Esophagus squamous epithelium (tissue), 5 donors: ENCODE results near the gene RASGEF1C. TPM values are rescaled to one million over a fixed set of nuclear protein-coding genes. Genes with fewer than 3 reads are reported as not detected.

Experiments used
- DNase-seq: peaks from one replicate; lab custom pipeline; 2025; lab: John Stamatoyannopoulos, UW
- H3K27ac ChIP-seq, 4 donors: fragments of 200-600 bp; sonication (generic); one replicate each; pipeline ENCODE4 v1.5.1; 2016 to 2019; ENCODE audit warnings: mild to moderate bottlenecking in 1 of 4
- H3K27me3 ChIP-seq, 4 donors: fragments of 200-600 bp; sonication (generic); 1 replicate in 3 of 4; 2 replicates in 1 of 4; pipeline versions ENCODE4 v1.5.1 to v1.6.0; 2017 to 2021; ENCODE audit warnings: antibody characterized with exemption in 1 of 4
- H3K36me3 ChIP-seq, 3 donors: fragments of 200-600 bp; sonication (generic); one replicate each; pipeline ENCODE4 v1.5.1; 2016 to 2019
- H3K4me1 ChIP-seq, 3 donors: fragments of 200-600 bp; sonication (generic); one replicate each; pipeline ENCODE4 v1.5.1; 2017 to 2019
- H3K4me3 ChIP-seq, 4 donors: fragments of 200-600 bp; sonication (generic); 1 replicate in 3 of 4; 2 replicates in 1 of 4; pipeline ENCODE4 v1.5.1; 2016 to 2019; ENCODE audit warnings: mild to moderate bottlenecking in 2 of 4, moderate library complexity in 1 of 4
- H3K9me3 ChIP-seq, 3 donors: fragments of 200-600 bp; sonication (generic); one replicate each; pipeline ENCODE4 v1.5.1; 2016 to 2019
- CTCF ChIP-seq, 6 experiments: fragments of 450-650 bp in 4 of 6; fragments of 200-600 bp in 2 of 6; sonication (generic) in 2 of 6; IDR thresholded peaks; one replicate each; pipeline ENCODE4 v1.5.1; 2016 to 2019; ENCODE audit warnings: antibody characterized with exemption in 6 of 6, mild to moderate bottlenecking in 4 of 6, moderate library complexity in 4 of 6
- POLR2A ChIP-seq, 4 donors: fragments of 450-650 bp; IDR thresholded peaks; one replicate each; pipeline ENCODE4 v1.6.1; 2017; ENCODE audit warnings: antibody characterized with exemption in 4 of 4, mild to moderate bottlenecking in 4 of 4, moderate library complexity in 3 of 4
- WGBS, 2 donors: methylation state at CpG; one replicate each; pipeline ENCODE4 v1.1.5; 2018; 5-methylcytosine and 5-hydroxymethylcytosine counted together
- intact Hi-C: fragments of 100-400 bp; cut with DNase I; formaldehyde crosslinking; loops from one replicate; pipeline ENCODE4 v1.15.0; 2022
- total RNA-seq, 4 donors: library from RNA; depleted of rRNA; stranded (reverse); fragments of >200 nt; gene quantifications; one replicate each; pipeline ENCODE4 v1.1.0, GENCODE V29; 2016
- donor health status: DM: yes; HTN: yes; CAD: no.

Gene RASGEF1C
- total RNA-seq, 4 donors from 2014 or later = 0.19 to 0.26 TPM; not detected in 2

GRCh38 chr5:180133971-180134508, 75.0 kb downstream of the RASGEF1C start:
- H3K36me3 ChIP-seq = no peaks in the 10 kb centered on the region
- no peak overlapping the region for H3K27ac ChIP-seq
- peaks cover 0 to 22% (median 3%) of the 10 kb centered on the region in 3 donors for H3K4me1 ChIP-seq
- intact Hi-C loops = no loop called here
- WGBS, 2 donors = 100% methylated on average over 1 of the region's 9 CpGs
- peaks cover 0 to 18% (median 0%) of the 10 kb centered on the region in 4 donors for H3K27me3 ChIP-seq
- no peak for TF ChIP-seq POLR2A (IDR thresholded peaks at IDR 0.05)
- no peaks in the 10 kb centered on the region for H3K9me3 ChIP-seq
- H3K4me3 ChIP-seq = no peak overlapping the region
- DNase-seq = no peak

GRCh38 chr5:180133551-180133950, 75.5 kb downstream of the RASGEF1C start:
- TF ChIP-seq CTCF (IDR thresholded peaks at IDR 0.05) = no peak
- TF ChIP-seq POLR2A (IDR thresholded peaks at IDR 0.05) = no peak
- Histone ChIP-seq H3K27me3 (peaks cover 0 to 13% (median 0%) of the 10 kb centered on the region in 4 donors), H3K27ac (no peak overlapping the region), H3K4me1 (peaks cover 0 to 22% (median 3%) of the 10 kb centered on the region in 3 donors), H3K4me3 (no peak overlapping the region), H3K36me3 (no peaks in the 10 kb centered on the region), H3K9me3 (no peaks in the 10 kb centered on the region)
- 54 to 64% methylated on average over 3 to 4 of the region's 4 CpGs for WGBS, 2 donors
- intact Hi-C loops = no loop called here
- DNase-seq = no peak

GRCh38 chr5:180133060-180133459, 76.0 kb downstream of the RASGEF1C start:
- TF ChIP-seq CTCF (IDR thresholded peaks at IDR 0.05) = no peak
- no peak for TF ChIP-seq POLR2A (IDR thresholded peaks at IDR 0.05)
- intact Hi-C loops = no loop called here
- Histone ChIP-seq H3K36me3 (no peaks in the 10 kb centered on the region), H3K27me3 (peaks cover 0 to 9% (median 0%) of the 10 kb centered on the region in 4 donors), H3K4me3 (no peak overlapping the region), H3K27ac (no peak overlapping the region), H3K4me1 (peaks cover 0 to 22% (median 3%) of the 10 kb centered on the region in 3 donors), H3K9me3 (no peaks in the 10 kb centered on the region)
- no peak for DNase-seq
- WGBS, 2 donors = 83% methylated on average over 2 of the region's 9 CpGs; no CpG with 5 or more reads in 1 of the 2 donors

- Histone ChIP-seq H3K4me3 (no peak overlapping the region), H3K9me3 (no peaks in the 10 kb centered on the region), H3K36me3 (no peaks in the 10 kb centered on the region), H3K27ac (no peak overlapping the region), H3K4me1 (peaks cover 0 to 31% (median 6%) of the 10 kb centered on the region in 3 donors), H3K27me3 (peaks cover 0 to 18% (median 0%) of the 10 kb centered on the region in 4 donors)
- WGBS, 2 donors = 78 to 80% methylated on average over 19 to 25 of the region's 26 CpGs
- no peak for DNase-seq
- intact Hi-C loops = no loop called here
- TF ChIP-seq CTCF (IDR thresholded peaks at IDR 0.05) (no peak), POLR2A (IDR thresholded peaks at IDR 0.05) (no peak)
Measured at GRCh38 chr5:180130876-180131740, 77.9 kb downstream of the RASGEF1C start.

- TF ChIP-seq POLR2A (IDR thresholded peaks at IDR 0.05) (no peak), CTCF (IDR thresholded peaks at IDR 0.05) (no peak)
- no peaks in the 10 kb centered on the region for H3K9me3 ChIP-seq
- H3K4me1 ChIP-seq = peaks cover 0 to 29% (median 6%) of the 10 kb centered on the region in 3 donors
- 68 to 69% methylated on average over 13 of the region's 16 CpGs for WGBS, 2 donors
- intact Hi-C loops = no loop called here
- H3K27me3 ChIP-seq = peaks cover 0 to 20% (median 0%) of the 10 kb centered on the region in 4 donors
- DNase-seq = no peak
- H3K4me3 ChIP-seq = no peak overlapping the region
- H3K36me3 ChIP-seq = no peaks in the 10 kb centered on the region
- H3K27ac ChIP-seq = no peak overlapping the region
Measured at GRCh38 chr5:180130291-180130869, 78.6 kb downstream of the RASGEF1C start.
